Heart right ventricle (tissue), 16 donors: ENCODE results near the gene DBR1. TPM values are rescaled to one million over a fixed set of nuclear protein-coding genes. Genes with fewer than 3 reads are reported as not detected.

Experiments used
- ATAC-seq, 8 donors: fragments of 200-7000 bp; cut with Tn5 transposase; one replicate each; pipeline ENCODE4 v1.9.1; 2020; ENCODE audit warnings: mild to moderate bottlenecking in 8 of 8, moderate library complexity in 8 of 8, moderate number of reproducible peaks in 1 of 8
- DNase-seq, 2 donors: peaks; one replicate each; pipeline ENCODE4 v3.0.0-alpha.2; 2020
- H3K27ac ChIP-seq, 10 donors: fragments of 200-600 bp; sonication (generic) in 2 of 10; one replicate each; pipeline versions ENCODE4 v1.5.0 to v1.8.0; 2020 to 2022; ENCODE audit warnings: mild to moderate bottlenecking in 3 of 10
- H3K27me3 ChIP-seq, 7 donors: fragments of 200-600 bp; one replicate each; pipeline ENCODE4 v1.8.0; 2021 to 2022; ENCODE audit warnings: mild to moderate bottlenecking in 2 of 7
- H3K36me3 ChIP-seq, 9 donors: fragments of 200-600 bp; sonication (generic) in 1 of 9; one replicate each; pipeline versions ENCODE4 v1.5.0 to v1.8.0; 2020 to 2022; ENCODE audit warnings: mild to moderate bottlenecking in 2 of 9
- H3K4me1 ChIP-seq, 9 donors: fragments of 200-600 bp; sonication (generic) in 1 of 9; one replicate each; pipeline versions ENCODE4 v1.5.0 to v1.8.0; 2020 to 2022; ENCODE audit warnings: mild to moderate bottlenecking in 4 of 9
- H3K4me3 ChIP-seq, 10 donors: fragments of 200-600 bp; sonication (generic) in 2 of 10; one replicate each; pipeline versions ENCODE4 v1.5.0 to v1.8.0; 2020 to 2022; ENCODE audit warnings: mild to moderate bottlenecking in 7 of 10, moderate library complexity in 2 of 10
- H3K9me3 ChIP-seq, 11 donors: fragments of 200-600 bp in 10 of 11; sonication (generic) in 2 of 11; one replicate each; pipeline versions ENCODE4 v1.5.0 to v1.8.0; 2013 to 2022; ENCODE audit warnings: mild to moderate bottlenecking in 2 of 11, control low read depth in 1 of 11, moderate library complexity in 1 of 11
- WGBS, 2 donors: extraction: QIAGEN DNeasy Blood & Tissue Kit; methylation state at CpG; one replicate each; pipeline ENCODE4 v1.1.7; 2013; ENCODE audit warnings: inconsistent platforms in 1 of 2; 5-methylcytosine and 5-hydroxymethylcytosine counted together
- intact Hi-C, 10 donors: fragments of 100-400 bp; cut with DNase I; formaldehyde crosslinking; loops; one replicate each; pipeline versions ENCODE4 v1.11.1 to v1.14.2; 2022
- polyA plus RNA-seq, 2 donors: library from polyadenylated mRNA; stranded (reverse); fragments of 200-250 nt; gene quantifications; one replicate each; pipeline ENCODE4 v1.2.3, GENCODE V29; 2013
- total RNA-seq, 10 donors: library from RNA; stranded (reverse); fragmentation: NEBNext Ultra II Directional in 3 of 10; extraction: Animal tissue kit (Norgen Biotek cat#: 25700) in 3 of 10; gene quantifications; one replicate each; pipeline versions ENCODE4 v1.2.1 to v1.2.4, GENCODE V29; 2021 to 2023
- TF ChIP-seq, protein P1 (sequence below), 9 donors: fragments of 200-600 bp; sonication (generic) in 2 of 9; IDR thresholded peaks; one replicate each; pipeline versions ENCODE4 v1.5.0 to v1.8.0; 2021 to 2022; ENCODE audit warnings: antibody characterized with exemption in 9 of 9, mild to moderate bottlenecking in 5 of 9, moderate library complexity in 1 of 9
- donor health status: Arrhythmogenic right ventricular cardiomyopathy.
- donor health status: ischemic (EF 13 %, LVEDD 7.1; RV severe dilation, severe dysfunction).
- donor health status: healthy with polysubstance abuse.
- donor health status: DM: no; HTN: yes; CAD: no.
- donor health status: DM: no; HTN: no; CAD: no.
- donor health status: ischemic (EF 25% LVEDD 6.9; RV normal size, moderate dysfunction).
- donor health status: ischemic (EF 25% LVEDD 5.7; RV mildly dilated, moderate dysfunction).
- donor health status: healthy.
- donor health status: DM: yes; HTN: yes; CAD: no.
- donor health status: Ischemic cardiomyopathy.
- donor health status: ischemic (EF 35%, LVEDD 5.7; RV mildly dilated, moderate dysfunction).
- donor health status: nonischemic (EF 11% LVEDD 7.7; RV severe dilation, severe dysfunction).
- donor health status: DM: yes; HTN: yes; CAD: no.
- donor health status: PGD.
- donor health status: ischemic (EF 29% LVEDD 5.4; RV normal size, mild dysfunction).
- donor health status: nonischemic (EF 23%, LVEDD 6.1; RV moderate dilation, normal function).

The DBR1 gene
- total and polyA plus RNA-seq, 12 donors, result 3.3 to 10.5 (median 8.8) TPM

DNA sequence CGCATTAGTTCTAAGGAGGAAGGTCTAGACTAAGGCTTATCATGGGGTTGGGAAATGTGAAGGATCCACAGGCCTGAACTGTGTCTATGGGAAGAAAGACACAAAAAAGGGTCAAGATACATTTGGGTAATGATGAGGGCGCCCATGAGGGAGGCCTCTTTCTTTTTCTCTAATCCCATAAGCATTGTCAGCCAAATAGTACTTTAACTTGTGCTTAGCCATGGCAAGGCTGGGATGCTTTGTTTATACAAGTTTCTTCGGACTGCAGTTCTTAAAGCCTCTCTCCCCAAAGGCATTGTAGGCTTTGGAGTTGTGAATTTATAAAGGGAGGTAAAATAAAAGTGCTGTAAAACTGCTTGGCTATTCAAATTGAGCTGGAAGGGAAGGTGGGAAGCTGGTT, 35.8 kb upstream of the DBR1 start:
- WGBS, 2 donors, result 85 to 90% methylated on average over 3 of the region's 3 CpGs
- H3K27ac ChIP-seq, result no peak overlapping the region
- TF ChIP-seq, protein P1, sequence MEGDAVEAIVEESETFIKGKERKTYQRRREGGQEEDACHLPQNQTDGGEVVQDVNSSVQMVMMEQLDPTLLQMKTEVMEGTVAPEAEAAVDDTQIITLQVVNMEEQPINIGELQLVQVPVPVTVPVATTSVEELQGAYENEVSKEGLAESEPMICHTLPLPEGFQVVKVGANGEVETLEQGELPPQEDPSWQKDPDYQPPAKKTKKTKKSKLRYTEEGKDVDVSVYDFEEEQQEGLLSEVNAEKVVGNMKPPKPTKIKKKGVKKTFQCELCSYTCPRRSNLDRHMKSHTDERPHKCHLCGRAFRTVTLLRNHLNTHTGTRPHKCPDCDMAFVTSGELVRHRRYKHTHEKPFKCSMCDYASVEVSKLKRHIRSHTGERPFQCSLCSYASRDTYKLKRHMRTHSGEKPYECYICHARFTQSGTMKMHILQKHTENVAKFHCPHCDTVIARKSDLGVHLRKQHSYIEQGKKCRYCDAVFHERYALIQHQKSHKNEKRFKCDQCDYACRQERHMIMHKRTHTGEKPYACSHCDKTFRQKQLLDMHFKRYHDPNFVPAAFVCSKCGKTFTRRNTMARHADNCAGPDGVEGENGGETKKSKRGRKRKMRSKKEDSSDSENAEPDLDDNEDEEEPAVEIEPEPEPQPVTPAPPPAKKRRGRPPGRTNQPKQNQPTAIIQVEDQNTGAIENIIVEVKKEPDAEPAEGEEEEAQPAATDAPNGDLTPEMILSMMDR (IDR thresholded peaks at IDR 0.05), result no peak
- H3K9me3 ChIP-seq, result no peaks in the 10 kb centered on the region
- peaks cover 0 to 19% (median 7%) of the 10 kb centered on the region in 9 donors for H3K4me1 ChIP-seq
- peaks cover 0 to 26% (median 3%) of the 10 kb centered on the region in 9 donors for H3K36me3 ChIP-seq
- intact Hi-C loops, result no loop called here
- no peak for DNase-seq
- H3K4me3 ChIP-seq, result no peak overlapping the region
- ATAC-seq, result no peak
- H3K27me3 ChIP-seq, result no peaks in the 10 kb centered on the region

DNA sequence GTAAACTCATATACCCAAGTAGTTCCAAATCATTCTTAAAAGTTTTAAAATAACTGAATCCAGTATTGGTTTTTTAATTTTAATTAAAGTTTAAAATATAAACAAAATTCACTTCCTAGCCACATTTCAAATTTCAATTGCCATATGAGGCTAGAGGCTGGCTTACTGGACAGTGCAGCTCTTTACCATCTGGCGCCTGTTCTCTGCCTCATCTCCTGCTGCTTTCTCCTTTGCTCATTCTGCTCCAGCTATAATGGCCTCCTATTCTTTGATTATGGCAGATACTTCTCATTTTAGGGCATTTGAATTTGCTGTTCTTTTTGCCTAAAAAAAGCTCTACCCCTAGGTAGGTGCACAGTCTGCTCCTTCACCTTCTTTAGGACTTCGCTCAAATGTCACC, 31.5 kb upstream of the DBR1 start:
- TF ChIP-seq, protein P1 (IDR thresholded peaks at IDR 0.05), result no peak
- intact Hi-C loops, result no loop called here
- DNase-seq (no peak), ATAC-seq (no peak)
- Histone ChIP-seq H3K36me3 (peaks cover 0 to 12% (median 0%) of the 10 kb centered on the region in 9 donors), H3K4me3 (no peak overlapping the region), H3K27ac (no peak overlapping the region), H3K4me1 (peaks cover 0 to 40% (median 18%) of the 10 kb centered on the region in 9 donors), H3K9me3 (no peaks in the 10 kb centered on the region), H3K27me3 (no peaks in the 10 kb centered on the region)
- WGBS, 2 donors, result 98 to 100% methylated on average over 2 of the region's 2 CpGs

DNA sequence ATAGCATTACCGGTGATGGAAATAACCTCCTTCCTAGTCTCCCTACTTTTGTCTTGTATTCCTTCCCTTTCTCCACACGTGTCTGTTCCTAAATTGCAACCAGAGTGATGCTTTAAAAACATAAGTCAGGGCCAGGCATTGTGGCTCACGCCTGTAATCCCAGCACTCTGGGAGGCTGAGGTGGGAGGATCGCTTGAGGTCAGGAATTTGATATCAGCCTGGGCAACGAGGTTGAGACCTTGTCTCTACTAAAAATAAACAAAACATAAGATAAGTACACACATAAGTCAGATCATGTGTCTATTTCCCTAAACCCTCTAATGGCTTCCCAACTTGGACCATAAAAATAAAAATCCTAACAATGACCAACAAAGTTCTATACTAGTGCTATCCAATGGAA, 30.8 kb upstream of the DBR1 start:
- TF ChIP-seq, protein P1 (IDR thresholded peaks at IDR 0.05), result no peak
- ATAC-seq, result no peak

GRCh38 chr3:138203938-138204337, 29.2 kb upstream of the DBR1 start:
- TF ChIP-seq, protein P1 (IDR thresholded peaks at IDR 0.05), result no peak
- H3K4me1 ChIP-seq, result peaks cover 0 to 58% (median 25%) of the 10 kb centered on the region in 9 donors
- 80 to 84% methylated on average over 4 of the region's 4 CpGs for WGBS, 2 donors
- peak in 1 of 8 donors; percentile 29 for ATAC-seq
- intact Hi-C loops, result no loop called here
- no peaks in the 10 kb centered on the region for H3K9me3 ChIP-seq
- no peak for DNase-seq
- no peaks in the 10 kb centered on the region for H3K27me3 ChIP-seq
- peaks cover 0 to 12% (median 0%) of the 10 kb centered on the region in 9 donors for H3K36me3 ChIP-seq
- H3K27ac ChIP-seq, result no peak overlapping the region
- H3K4me3 ChIP-seq, result no peak overlapping the region

More for the DNA sequence above, 30.8 kb upstream of the DBR1 start:
- H3K9me3 ChIP-seq, result no peaks in the 10 kb centered on the region
- peaks cover 0 to 44% (median 18%) of the 10 kb centered on the region in 9 donors for H3K4me1 ChIP-seq
- H3K36me3 ChIP-seq, result peaks cover 0 to 12% (median 0%) of the 10 kb centered on the region in 9 donors
- no peak overlapping the region for H3K4me3 ChIP-seq
- 57 to 71% methylated on average over 5 of the region's 5 CpGs for WGBS, 2 donors
- no peak overlapping the region for H3K27ac ChIP-seq
- no peaks in the 10 kb centered on the region for H3K27me3 ChIP-seq
- intact Hi-C loops, result no loop called here
- DNase-seq, result no peak
